Measurements from ENCODE around the gene GLP2R.

- TF ChIP-seq CTCF (IDR thresholded peaks at IDR 0.05): no peak
- TF ChIP-seq AFF4 (CRISPR knock-in tag; IDR thresholded peaks at IDR 0.05; ENCODE audit: borderline replicate concordance): no peak
- TF ChIP-seq HMGXB4 (CRISPR knock-in tag; IDR thresholded peaks at IDR 0.05): no peak
- no peak for TF ChIP-seq ESRRA (CRISPR knock-in tag; IDR thresholded peaks at IDR 0.05; ENCODE audit: borderline replicate concordance)
- no peak for TF ChIP-seq NFE2L1 (CRISPR knock-in tag; IDR thresholded peaks at IDR 0.05)
- TF ChIP-seq CREM (CRISPR knock-in tag; IDR thresholded peaks at IDR 0.05): no peak
Measured at GRCh38 chr17:9925457-9925856, 99.7 kb downstream of the GLP2R start.
